ENCODE data around the gene XPNPEP3.

DNA sequence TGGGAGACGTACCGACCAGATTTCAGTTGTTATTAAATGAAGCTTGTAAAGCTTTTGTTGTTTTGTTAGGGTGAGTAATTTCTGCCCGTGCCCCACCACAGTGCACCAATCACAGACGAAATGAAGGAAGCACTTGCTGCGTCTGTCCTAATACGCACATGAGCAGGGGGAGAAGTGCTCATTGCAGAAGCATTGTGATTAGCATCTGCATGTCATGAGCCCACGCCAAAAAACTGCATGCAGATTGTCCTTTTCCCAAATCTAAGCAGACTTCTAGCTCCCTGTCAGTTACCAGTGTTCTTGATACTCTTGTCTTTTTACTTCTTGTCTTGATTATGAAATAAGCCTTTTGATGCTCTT, 109.8 kb downstream of the XPNPEP3 start:
- TF ChIP-seq EZH2 (IDR thresholded peaks at IDR 0.05; ENCODE audit: insufficient read depth, poor library complexity, severe bottlenecking): no peak
- no peak for TF ChIP-seq EZH2phosphoT487 (IDR thresholded peaks at IDR 0.05; ENCODE audit: insufficient read depth, low read depth)
